GM10248 (cell line): ENCODE measurements around the gene EPHB1.

Experiments used
- CTCF ChIA-PET: fragments of 300-600 bp; sonication (Branson Sonifier 250); formaldehyde crosslinking; extraction: SDS; loops from one replicate; lab custom pipeline; 2021; ENCODE audit warnings: antibody characterized with exemption; lab: Yijun Ruan, JAX
- POLR2A ChIA-PET: fragments of 350-650 bp; sonication (Branson Sonifier 250); formaldehyde crosslinking; extraction: SDS; loops from one replicate; lab custom pipeline; 2020; ENCODE audit warnings: antibody characterized with exemption; lab: Yijun Ruan, JAX
- DNase-seq: peaks from one replicate; pipeline ENCODE4 v3.0.0; 2012; ENCODE audit errors: extremely low spot score
- CTCF ChIP-seq: IDR thresholded peaks from 2 replicates; pipeline ENCODE4 v1.5.1; 2012; ENCODE audit warnings: mild to moderate bottlenecking, low read depth; ENCODE audit errors: extremely low read depth, missing control alignments, control extremely low read depth

EPHB1 gene

GRCh38 chr3:134938029-134938525 is 143.0 kb downstream of the EPHB1 start:
- no peak for TF ChIP-seq CTCF
- DNase-seq, result no peak
- ChIA-PET CTCF (no interaction called here), POLR2A (no interaction called here)

- ChIA-PET POLR2A (no interaction called here), CTCF (interaction anchor here (0.8 to 1.6 kb wide), 4 partner anchors 10 to 154 kb away, joined by 3 to 5 read pairs (median 4); no protein-coding TSS in a partner anchor)
- no peak for TF ChIP-seq CTCF
- DNase-seq, result no peak
Observed at GRCh38 chr3:134939978-134940377, 144.9 kb downstream of the EPHB1 start.

- DNase-seq, result no peak
- TF ChIP-seq CTCF, result no peak
- POLR2A ChIA-PET, result no interaction called here
- CTCF ChIA-PET, result no interaction called here
Observed at GRCh38 chr3:134941820-134942219, 146.8 kb downstream of the EPHB1 start.

- TF ChIP-seq CTCF, result no peak
- no peak for DNase-seq
- POLR2A ChIA-PET, result no interaction called here
- CTCF ChIA-PET, result no interaction called here
Observed at GRCh38 chr3:134944429-134944828, 149.4 kb downstream of the EPHB1 start.

- ChIA-PET POLR2A (no interaction called here), CTCF (interaction anchor here (0.9 kb wide), 1 partner anchor 25 kb away, joined by 3 read pairs; no protein-coding TSS in a partner anchor)
- no peak for DNase-seq
- TF ChIP-seq CTCF, result no peak
Observed at GRCh38 chr3:134949150-134949549, 154.1 kb downstream of the EPHB1 start.

GRCh38 chr3:134952371-134952770 is 157.3 kb downstream of the EPHB1 start:
- no peak for DNase-seq

More at GRCh38 chr3:134952371-134952770, 157.3 kb downstream of the EPHB1 start:
- TF ChIP-seq CTCF, result no peak
- POLR2A ChIA-PET, result no interaction called here
- CTCF ChIA-PET, result interaction anchor here (1.5 to 1.6 kb wide), 2 partner anchors 10 to 12 kb away, joined by 3 read pairs; no protein-coding TSS in a partner anchor
